ENCODE results near the gene MNAT1. TPM values are rescaled to one million over a fixed set of nuclear protein-coding genes. Genes with fewer than 3 reads are reported as not detected.

Gene MNAT1
- total RNA-seq, 1 donor from 2014 or later, result 114 TPM

DNA sequence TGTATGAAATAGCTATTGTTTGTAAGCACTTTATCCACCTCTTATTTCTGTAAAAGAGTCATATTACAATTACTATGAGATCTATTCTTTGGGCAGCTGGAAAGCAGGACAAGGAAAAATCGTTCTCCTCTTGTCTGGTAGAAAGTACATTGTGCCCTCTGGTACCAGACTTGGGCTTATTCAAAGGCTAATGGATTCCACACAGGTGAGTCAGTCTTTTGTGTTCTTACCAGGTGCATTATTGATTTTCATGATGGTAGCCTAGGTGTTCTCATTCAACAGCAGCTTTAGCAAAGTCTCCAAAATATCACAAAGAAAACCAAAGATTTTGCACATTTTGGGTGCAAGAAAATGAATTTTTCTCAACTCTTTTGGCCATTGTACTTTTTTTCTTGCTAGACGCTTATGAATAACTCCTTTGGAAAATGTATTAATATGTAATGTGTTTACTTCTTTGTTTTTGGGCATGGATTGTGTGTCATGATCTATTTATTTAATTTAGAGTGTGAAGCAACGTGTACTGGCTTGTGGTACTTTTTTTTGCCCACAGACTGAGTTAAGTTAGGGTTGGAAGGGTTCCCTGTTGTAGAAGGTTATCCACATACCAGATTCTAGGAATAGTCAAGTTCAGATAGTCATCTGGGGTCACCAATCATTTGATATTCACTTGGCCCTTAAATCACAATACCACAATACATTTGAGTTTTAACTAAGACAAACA lies 26.2 kb downstream of the MNAT1 start:
- Histone ChIP-seq H3K36me3 (no peaks in the 10 kb centered on the region), H3K27ac (no peak overlapping the region), H3F3A (ENCODE audit: low read depth) (no peaks in the 10 kb centered on the region), H2AFZ (replicated peaks) (no peak overlapping the region), H3K4me1 (peaks cover 13% of the 10 kb centered on the region), H3K4me3 (no peak overlapping the region), H4K20me1 (ENCODE audit: low read depth) (peaks cover 64% of the 10 kb centered on the region), H3K79me2 (ENCODE audit: low read depth) (peaks cover 95% of the 10 kb centered on the region), H3K4me2 (no peak overlapping the region), H3K9me3 (ENCODE audit: low read depth) (no peaks in the 10 kb centered on the region), H3K9ac (no peak overlapping the region), H3K27me3 (no peaks in the 10 kb centered on the region)
- Mint-ChIP-seq H3K4me3 (no peak overlapping the region), H3K27me3 (ENCODE audit: insufficient read depth, low read depth) (no peaks in the 10 kb centered on the region), H3K4me1 (peaks cover 7% of the 10 kb centered on the region), H3K9me3 (no peaks in the 10 kb centered on the region), H3K36me3 (no peaks in the 10 kb centered on the region), H3K27ac (no peak overlapping the region)
- TF ChIP-seq EZH2 (IDR thresholded peaks at IDR 0.05) (no peak), EZH2phosphoT487 (IDR thresholded peaks at IDR 0.05) (no peak)
- TF ChIP-seq, protein P1, sequence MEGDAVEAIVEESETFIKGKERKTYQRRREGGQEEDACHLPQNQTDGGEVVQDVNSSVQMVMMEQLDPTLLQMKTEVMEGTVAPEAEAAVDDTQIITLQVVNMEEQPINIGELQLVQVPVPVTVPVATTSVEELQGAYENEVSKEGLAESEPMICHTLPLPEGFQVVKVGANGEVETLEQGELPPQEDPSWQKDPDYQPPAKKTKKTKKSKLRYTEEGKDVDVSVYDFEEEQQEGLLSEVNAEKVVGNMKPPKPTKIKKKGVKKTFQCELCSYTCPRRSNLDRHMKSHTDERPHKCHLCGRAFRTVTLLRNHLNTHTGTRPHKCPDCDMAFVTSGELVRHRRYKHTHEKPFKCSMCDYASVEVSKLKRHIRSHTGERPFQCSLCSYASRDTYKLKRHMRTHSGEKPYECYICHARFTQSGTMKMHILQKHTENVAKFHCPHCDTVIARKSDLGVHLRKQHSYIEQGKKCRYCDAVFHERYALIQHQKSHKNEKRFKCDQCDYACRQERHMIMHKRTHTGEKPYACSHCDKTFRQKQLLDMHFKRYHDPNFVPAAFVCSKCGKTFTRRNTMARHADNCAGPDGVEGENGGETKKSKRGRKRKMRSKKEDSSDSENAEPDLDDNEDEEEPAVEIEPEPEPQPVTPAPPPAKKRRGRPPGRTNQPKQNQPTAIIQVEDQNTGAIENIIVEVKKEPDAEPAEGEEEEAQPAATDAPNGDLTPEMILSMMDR (IDR thresholded peaks at IDR 0.05), result no peak
- no peak for DNase-seq (ENCODE audit: low spot score)

DNA sequence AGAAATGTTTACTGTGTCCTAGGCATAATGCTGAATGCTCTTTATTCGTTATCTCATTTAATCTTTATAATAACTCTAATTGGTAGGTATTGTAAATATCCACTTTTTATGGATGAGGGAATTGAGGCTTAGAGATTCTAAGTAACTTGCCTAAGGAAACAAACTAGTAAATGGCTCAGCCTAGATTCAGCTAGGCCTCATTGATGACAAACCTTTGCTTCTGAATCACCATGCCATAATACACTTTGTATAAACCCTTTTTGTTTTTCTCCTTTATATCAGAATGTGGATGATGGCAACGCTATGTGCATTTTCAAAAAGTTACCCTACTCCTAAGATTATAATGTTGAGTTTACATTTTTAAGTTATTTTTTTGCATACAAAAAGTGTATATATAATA lies 34.0 kb downstream of the MNAT1 start:
- no peak overlapping the region for H2AFZ ChIP-seq (replicated peaks)
- H3K36me3 Mint-ChIP-seq, result no peaks in the 10 kb centered on the region
- no peaks in the 10 kb centered on the region for H3F3A ChIP-seq (ENCODE audit: low read depth)
- DNase-seq (ENCODE audit: low spot score), result no peak
- H3K79me2 ChIP-seq (ENCODE audit: low read depth), result peaks cover 84% of the 10 kb centered on the region
- TF ChIP-seq, protein P1 (IDR thresholded peaks at IDR 0.05), result no peak
- TF ChIP-seq EZH2phosphoT487 (IDR thresholded peaks at IDR 0.05) (no peak), EZH2 (IDR thresholded peaks at IDR 0.05) (no peak)
- H3K36me3 ChIP-seq, result no peaks in the 10 kb centered on the region
- no peak overlapping the region for H3K27ac ChIP-seq
- peaks cover 9% of the 10 kb centered on the region for H4K20me1 ChIP-seq (ENCODE audit: low read depth)
- H3K9me3 Mint-ChIP-seq, result no peaks in the 10 kb centered on the region
- H3K27me3 ChIP-seq, result no peaks in the 10 kb centered on the region
- H3K9ac ChIP-seq, result no peak overlapping the region
- no peaks in the 10 kb centered on the region for H3K27me3 Mint-ChIP-seq (ENCODE audit: insufficient read depth, low read depth)
- H3K4me1 Mint-ChIP-seq, result no peaks in the 10 kb centered on the region
- H3K27ac Mint-ChIP-seq, result no peak overlapping the region
- no peak overlapping the region for H3K4me3 Mint-ChIP-seq
- H3K4me1 ChIP-seq, result no peaks in the 10 kb centered on the region
- no peaks in the 10 kb centered on the region for H3K9me3 ChIP-seq (ENCODE audit: low read depth)
- H3K4me2 ChIP-seq, result no peak overlapping the region
- H3K4me3 ChIP-seq, result no peak overlapping the region

DNA sequence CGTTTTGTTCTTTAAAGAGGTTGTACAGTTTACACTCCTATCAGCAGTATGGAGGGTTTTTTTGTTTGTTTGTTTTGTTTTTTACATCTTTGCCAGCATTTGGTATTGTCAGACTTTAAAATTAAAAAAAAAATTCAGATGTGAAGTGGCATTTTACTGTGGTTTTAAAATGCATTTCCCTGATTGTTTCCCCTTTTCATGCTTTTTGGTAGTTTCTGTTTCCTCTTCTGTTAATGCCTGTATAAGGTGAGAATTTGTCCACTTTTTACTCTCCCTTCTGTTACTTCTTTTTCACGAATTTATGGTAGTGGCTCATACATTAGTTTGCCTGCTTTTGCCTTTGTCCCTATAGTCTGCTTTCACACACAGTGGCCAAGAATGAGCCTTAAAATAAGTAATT lies 36.6 kb downstream of the MNAT1 start:
- H3K36me3 Mint-ChIP-seq, result no peaks in the 10 kb centered on the region
- H3K4me1 ChIP-seq, result no peaks in the 10 kb centered on the region
- H3K4me3 Mint-ChIP-seq, result no peak overlapping the region
- DNase-seq (ENCODE audit: low spot score), result no peak
- H3K79me2 ChIP-seq (ENCODE audit: low read depth), result peaks cover 84% of the 10 kb centered on the region
- no peak overlapping the region for H3K27ac ChIP-seq
- H3K27me3 ChIP-seq, result no peaks in the 10 kb centered on the region
- TF ChIP-seq EZH2 (IDR thresholded peaks at IDR 0.05), result no peak
- TF ChIP-seq EZH2phosphoT487 (IDR thresholded peaks at IDR 0.05), result no peak
- TF ChIP-seq, protein P1 (IDR thresholded peaks at IDR 0.05), result no peak
- no peaks in the 10 kb centered on the region for H3K9me3 Mint-ChIP-seq
- no peak overlapping the region for H3K4me3 ChIP-seq
- H3K4me2 ChIP-seq, result no peak overlapping the region
- H3K36me3 ChIP-seq, result no peaks in the 10 kb centered on the region
- no peaks in the 10 kb centered on the region for H3K9me3 ChIP-seq (ENCODE audit: low read depth)
- H3K9ac ChIP-seq, result no peak overlapping the region
- H4K20me1 ChIP-seq (ENCODE audit: low read depth), result peaks cover 12% of the 10 kb centered on the region
- no peaks in the 10 kb centered on the region for H3F3A ChIP-seq (ENCODE audit: low read depth)
- H2AFZ ChIP-seq (replicated peaks), result no peak overlapping the region
- no peaks in the 10 kb centered on the region for H3K27me3 Mint-ChIP-seq (ENCODE audit: insufficient read depth, low read depth)
- no peak overlapping the region for H3K27ac Mint-ChIP-seq
- H3K4me1 Mint-ChIP-seq, result no peaks in the 10 kb centered on the region

All from neural progenitor cell (in vitro differentiated cells).